ENCODE results near the gene FARS2.

FARS2 gene

GRCh38 chr6:5663259-5663658 is 401.9 kb downstream of the FARS2 start:
- Histone ChIP-seq H3K9me3 (ENCODE audit: insufficient read depth, low read length) (no peaks in the 10 kb centered on the region), H3K4me2 (ENCODE audit: low read length) (no peak overlapping the region), H2AFZ (ENCODE audit: low read depth, low read length) (no peak overlapping the region), H3K27ac (ENCODE audit: low read length) (no peak overlapping the region), H3K36me3 (replicated peaks; ENCODE audit: low read depth, low read length) (no peaks in the 10 kb centered on the region), H3K4me1 (ENCODE audit: low read length) (peaks cover 8% of the 10 kb centered on the region; the same call in 1 of the 2 replicates), H3K4me3 (ENCODE audit: low read length) (no peak overlapping the region), H3K9ac (ENCODE audit: low read length) (no peak overlapping the region), H3K27me3 (ENCODE audit: low read depth, low read length) (no peaks in the 10 kb centered on the region), H4K20me1 (ENCODE audit: insufficient read depth, low read length) (no peaks in the 10 kb centered on the region), H3K79me2 (ENCODE audit: low read length) (no peaks in the 10 kb centered on the region)
- no peak for TF ChIP-seq CTCF (IDR thresholded peaks at IDR 0.05; ENCODE audit: low read depth, low read length)
- no peak for TF ChIP-seq EZH2phosphoT487 (IDR thresholded peaks at IDR 0.05; ENCODE audit: low read depth)

GRCh38 chr6:5663739-5664138 is 402.4 kb downstream of the FARS2 start:
- no peaks in the 10 kb centered on the region for H4K20me1 ChIP-seq (ENCODE audit: insufficient read depth, low read length)
- H3K4me3 ChIP-seq (ENCODE audit: low read length) = no peak overlapping the region
- no peak overlapping the region for H2AFZ ChIP-seq (ENCODE audit: low read depth, low read length)
- no peaks in the 10 kb centered on the region for H3K27me3 ChIP-seq (ENCODE audit: low read depth, low read length)
- H3K9ac ChIP-seq (ENCODE audit: low read length) = no peak overlapping the region
- H3K27ac ChIP-seq (ENCODE audit: low read length) = no peak overlapping the region
- TF ChIP-seq EZH2phosphoT487 (IDR thresholded peaks at IDR 0.05; ENCODE audit: low read depth) (no peak), CTCF (IDR thresholded peaks at IDR 0.05; ENCODE audit: low read depth, low read length) (no peak)
- no peaks in the 10 kb centered on the region for H3K79me2 ChIP-seq (ENCODE audit: low read length)
- H3K9me3 ChIP-seq (ENCODE audit: insufficient read depth, low read length) = no peaks in the 10 kb centered on the region
- H3K4me2 ChIP-seq (ENCODE audit: low read length) = no peak overlapping the region
- peaks cover 8% of the 10 kb centered on the region; the same call in 1 of the 2 replicates for H3K4me1 ChIP-seq (ENCODE audit: low read length)
- H3K36me3 ChIP-seq (replicated peaks; ENCODE audit: low read depth, low read length) = no peaks in the 10 kb centered on the region

GRCh38 chr6:5664149-5664548 is 402.8 kb downstream of the FARS2 start:
- Histone ChIP-seq H3K9ac (ENCODE audit: low read length) (no peak overlapping the region), H4K20me1 (ENCODE audit: insufficient read depth, low read length) (no peaks in the 10 kb centered on the region), H3K36me3 (replicated peaks; ENCODE audit: low read depth, low read length) (no peaks in the 10 kb centered on the region), H3K4me1 (ENCODE audit: low read length) (peaks cover 8% of the 10 kb centered on the region; the same call in 1 of the 2 replicates), H3K4me3 (ENCODE audit: low read length) (no peak overlapping the region), H3K27ac (ENCODE audit: low read length) (no peak overlapping the region), H3K79me2 (ENCODE audit: low read length) (no peaks in the 10 kb centered on the region), H3K4me2 (ENCODE audit: low read length) (no peak overlapping the region), H3K27me3 (ENCODE audit: low read depth, low read length) (no peaks in the 10 kb centered on the region), H3K9me3 (ENCODE audit: insufficient read depth, low read length) (no peaks in the 10 kb centered on the region), H2AFZ (ENCODE audit: low read depth, low read length) (no peak overlapping the region)
- TF ChIP-seq CTCF (IDR thresholded peaks at IDR 0.05; ENCODE audit: low read depth, low read length) (no peak), EZH2phosphoT487 (IDR thresholded peaks at IDR 0.05; ENCODE audit: low read depth) (no peak)

- Histone ChIP-seq H3K9ac (ENCODE audit: low read length) (no peak overlapping the region), H3K27ac (ENCODE audit: low read length) (no peak overlapping the region), H2AFZ (ENCODE audit: low read depth, low read length) (no peak overlapping the region), H3K9me3 (ENCODE audit: insufficient read depth, low read length) (no peaks in the 10 kb centered on the region), H4K20me1 (ENCODE audit: insufficient read depth, low read length) (no peaks in the 10 kb centered on the region), H3K4me1 (ENCODE audit: low read length) (peaks cover 8% of the 10 kb centered on the region; the same call in 1 of the 2 replicates), H3K4me3 (ENCODE audit: low read length) (peak overlapping the region; percentile 29; the same call in 1 of the 2 replicates), H3K4me2 (ENCODE audit: low read length) (peak overlapping the region; percentile 33), H3K79me2 (ENCODE audit: low read length) (no peaks in the 10 kb centered on the region), H3K27me3 (ENCODE audit: low read depth, low read length) (no peaks in the 10 kb centered on the region), H3K36me3 (replicated peaks; ENCODE audit: low read depth, low read length) (no peaks in the 10 kb centered on the region)
- TF ChIP-seq EZH2phosphoT487 (IDR thresholded peaks at IDR 0.05; ENCODE audit: low read depth) (no peak), CTCF (IDR thresholded peaks at IDR 0.05; ENCODE audit: low read depth, low read length) (no peak)
These were observed 403.9 kb downstream of the FARS2 start for GRCh38 chr6:5665173-5665572.

Measured in OCI-LY3 (cell line).